GM20000 (cell line): ENCODE measurements around the gene HMCN2.
A peak's percentile ranks its signal among the peaks of the same experiment; 100 is the strongest.

ENCODE experiments used
- DNase-seq: peaks from one replicate; pipeline ENCODE4 v3.0.0; 2012; ENCODE audit warnings: low spot score
- CTCF ChIP-seq: IDR thresholded peaks from 2 replicates; pipeline ENCODE4 v1.5.1; 2012; ENCODE audit warnings: mild to moderate bottlenecking, control low read depth; ENCODE audit errors: extremely low read depth, missing control alignments

Gene HMCN2

GRCh38 chr9:130235558-130236435 is 29.8 kb upstream of the HMCN2 start:
- peak; percentile 81 for DNase-seq

GRCh38 chr9:130236436-130236985 is 29.0 kb upstream of the HMCN2 start:
- TF ChIP-seq CTCF: no peak

More at GRCh38 chr9:130235558-130236435, 29.8 kb upstream of the HMCN2 start:
- peak; percentile 88 for TF ChIP-seq CTCF

GRCh38 chr9:130237076-130237475 is 28.5 kb upstream of the HMCN2 start:
- TF ChIP-seq CTCF: no peak
- DNase-seq: no peak

More at GRCh38 chr9:130236436-130236985, 29.0 kb upstream of the HMCN2 start:
- DNase-seq: no peak

DNA sequence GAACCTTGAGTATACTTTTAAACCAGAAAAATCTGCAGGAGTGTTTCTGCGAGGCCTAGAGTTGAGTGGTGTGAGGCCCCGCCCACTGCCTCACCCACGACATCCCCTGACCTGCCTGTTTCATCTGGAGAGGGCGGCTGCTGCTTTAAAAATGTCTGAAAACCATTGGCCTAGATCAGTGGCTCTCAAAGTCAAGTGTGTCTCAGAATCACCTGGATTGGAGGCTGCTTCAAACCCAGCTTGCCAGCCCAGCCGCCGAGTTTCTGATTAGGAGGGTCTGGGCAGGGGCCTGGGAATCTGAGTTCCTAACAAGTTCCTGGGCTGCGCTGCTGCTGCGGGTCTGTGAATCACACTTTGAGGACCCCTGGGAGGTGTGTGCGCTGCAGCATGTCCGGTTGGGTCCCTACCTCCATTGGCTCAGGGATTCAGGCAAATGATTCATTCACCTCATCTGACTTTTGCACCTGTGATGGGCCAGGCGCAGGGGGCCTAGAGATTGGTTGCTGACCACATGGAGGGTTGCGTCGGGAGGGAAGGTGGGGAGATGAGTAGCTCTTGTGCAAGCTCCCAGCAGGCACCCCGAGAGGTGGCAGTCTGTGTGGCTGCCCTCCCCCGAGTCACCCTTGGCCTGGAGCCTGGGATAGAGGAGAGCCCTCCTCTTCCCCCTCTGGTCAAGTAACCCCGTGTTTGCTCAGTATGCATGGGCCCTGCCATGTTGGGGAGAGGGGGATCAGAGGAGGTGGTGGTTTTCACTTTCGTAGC is 27.6 kb upstream of the HMCN2 start:
- no peak for DNase-seq

GRCh38 chr9:130239363-130239695 is 26.2 kb upstream of the HMCN2 start:
- no peak for TF ChIP-seq CTCF
- DNase-seq: no peak

More for the DNA sequence above, 27.6 kb upstream of the HMCN2 start:
- TF ChIP-seq CTCF: no peak

- DNase-seq: peak; percentile 61
- no peak for TF ChIP-seq CTCF
Observed at GRCh38 chr9:130239741-130240241, 25.8 kb upstream of the HMCN2 start.
